ENCODE results near the gene RBM20. TPM values are rescaled to one million over a fixed set of nuclear protein-coding genes. Genes with fewer than 3 reads are reported as not detected.
"Not testable (repeated sequence)": the region's sequence is repeated elsewhere in the genome, so short reads cannot be mapped to it uniquely, and the experiment has no call there.

The RBM20 gene
- total RNA-seq, 4 donors from 2014 or later: 0.24 to 3.5 (median 1.8) TPM

DNA sequence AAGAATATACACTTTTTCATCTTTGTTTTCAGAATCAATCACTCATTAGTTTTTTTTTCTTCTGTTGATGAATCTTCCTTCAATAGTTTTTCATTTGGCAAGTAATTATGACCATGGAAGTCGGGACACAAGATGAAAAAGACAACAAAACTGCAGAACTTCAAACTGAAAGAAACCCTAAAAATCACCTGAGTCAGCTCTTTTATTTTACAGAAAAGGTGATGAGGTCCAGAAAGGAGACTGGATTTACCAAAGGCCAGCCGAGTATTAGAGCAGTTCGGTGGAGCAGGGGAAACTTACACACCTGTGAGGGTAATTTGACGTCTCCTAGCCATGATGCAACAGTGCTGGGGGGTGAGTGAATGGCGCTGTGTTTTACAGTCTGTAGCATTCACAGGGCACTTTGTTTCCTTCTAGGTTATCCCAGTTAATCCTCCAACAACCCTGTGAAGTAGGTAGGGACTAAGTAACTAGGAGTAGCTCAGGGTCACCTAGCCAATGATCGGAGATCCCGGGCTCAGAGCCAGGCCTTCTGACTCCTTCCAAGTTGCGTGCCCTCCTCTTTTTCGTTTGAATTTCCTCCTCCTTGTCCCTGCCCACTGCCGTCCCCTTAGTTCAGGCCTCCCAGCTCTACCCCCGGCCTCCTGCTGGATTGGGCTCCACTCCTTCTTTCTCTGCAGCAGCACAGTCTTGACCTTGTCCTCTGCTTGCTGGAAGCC, 14.0 kb downstream of the RBM20 start:
- no peak for DNase-seq (ENCODE audit: low spot score)
- no peak for ATAC-seq (ENCODE audit: low FRiP score)
- TF ChIP-seq, protein P1, sequence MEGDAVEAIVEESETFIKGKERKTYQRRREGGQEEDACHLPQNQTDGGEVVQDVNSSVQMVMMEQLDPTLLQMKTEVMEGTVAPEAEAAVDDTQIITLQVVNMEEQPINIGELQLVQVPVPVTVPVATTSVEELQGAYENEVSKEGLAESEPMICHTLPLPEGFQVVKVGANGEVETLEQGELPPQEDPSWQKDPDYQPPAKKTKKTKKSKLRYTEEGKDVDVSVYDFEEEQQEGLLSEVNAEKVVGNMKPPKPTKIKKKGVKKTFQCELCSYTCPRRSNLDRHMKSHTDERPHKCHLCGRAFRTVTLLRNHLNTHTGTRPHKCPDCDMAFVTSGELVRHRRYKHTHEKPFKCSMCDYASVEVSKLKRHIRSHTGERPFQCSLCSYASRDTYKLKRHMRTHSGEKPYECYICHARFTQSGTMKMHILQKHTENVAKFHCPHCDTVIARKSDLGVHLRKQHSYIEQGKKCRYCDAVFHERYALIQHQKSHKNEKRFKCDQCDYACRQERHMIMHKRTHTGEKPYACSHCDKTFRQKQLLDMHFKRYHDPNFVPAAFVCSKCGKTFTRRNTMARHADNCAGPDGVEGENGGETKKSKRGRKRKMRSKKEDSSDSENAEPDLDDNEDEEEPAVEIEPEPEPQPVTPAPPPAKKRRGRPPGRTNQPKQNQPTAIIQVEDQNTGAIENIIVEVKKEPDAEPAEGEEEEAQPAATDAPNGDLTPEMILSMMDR (IDR thresholded peaks at IDR 0.05): no peak

DNA sequence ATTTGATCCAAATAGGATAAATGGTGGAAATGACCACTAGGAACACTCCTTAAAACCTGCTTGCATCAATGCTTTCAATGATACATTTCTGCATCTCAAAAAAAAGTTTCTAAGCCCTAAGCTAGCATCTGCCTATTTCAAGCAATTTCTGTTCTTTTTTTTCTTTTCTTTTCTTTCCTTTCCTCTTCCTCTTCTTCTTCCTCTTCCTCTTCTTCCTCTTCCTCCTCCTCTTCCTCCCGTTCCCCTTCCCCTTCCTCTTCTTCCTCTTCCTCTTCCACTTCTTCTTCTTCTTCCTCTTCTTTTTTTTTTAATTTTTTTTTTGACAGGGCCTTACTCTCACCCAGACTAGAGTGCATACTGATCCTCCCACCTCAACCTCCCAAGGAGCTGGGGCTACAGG, 15.4 kb downstream of the RBM20 start:
- TF ChIP-seq, protein P1 (IDR thresholded peaks at IDR 0.05): no peak
- no peak for ATAC-seq (ENCODE audit: low FRiP score)

DNA sequence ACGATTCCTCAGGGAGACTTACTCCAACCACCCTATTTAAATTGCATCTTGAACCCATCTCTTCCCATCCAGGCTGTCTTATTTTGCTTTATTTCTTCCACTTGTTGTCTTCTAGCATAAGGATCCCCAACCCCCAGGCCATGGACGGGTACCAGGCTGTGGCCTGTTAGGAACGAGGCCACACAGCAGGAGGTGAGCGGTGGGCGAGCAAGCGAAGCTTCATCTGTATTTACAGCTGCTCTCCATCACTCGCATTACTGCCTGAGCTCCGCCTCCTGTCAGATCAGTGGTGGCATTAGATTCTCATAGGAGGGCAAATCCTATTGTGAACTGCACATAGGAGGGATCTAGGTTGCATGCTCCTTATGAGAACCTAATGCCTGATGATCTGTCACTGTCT, 16.2 kb downstream of the RBM20 start:
- DNase-seq (ENCODE audit: low spot score); ATAC-seq (ENCODE audit: low FRiP score): not testable (repeated sequence)

More for the DNA sequence above, 15.4 kb downstream of the RBM20 start:
- no peak for DNase-seq (ENCODE audit: low spot score)

DNA sequence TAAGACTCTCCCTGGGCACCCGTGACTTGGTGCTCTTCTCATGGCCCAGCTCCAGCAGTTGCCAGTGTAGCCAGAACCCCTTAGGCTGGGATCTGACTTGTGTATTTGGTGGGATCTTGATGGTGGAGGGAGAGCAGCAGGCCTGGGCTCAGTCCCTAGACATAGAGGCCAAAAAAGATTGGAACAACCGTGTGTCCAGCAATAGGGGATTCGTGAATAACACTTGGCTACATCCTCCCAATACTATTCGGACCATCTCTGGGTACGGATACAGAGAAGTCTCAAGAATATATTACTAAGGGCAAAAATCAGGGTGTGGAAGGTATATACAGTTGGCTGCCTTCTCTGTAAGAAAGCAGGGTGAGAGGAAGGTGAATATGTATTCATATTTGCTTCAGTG, 17.2 kb downstream of the RBM20 start:
- TF ChIP-seq, protein P1 (IDR thresholded peaks at IDR 0.05): no peak
- DNase-seq (ENCODE audit: low spot score) (no peak), ATAC-seq (ENCODE audit: low FRiP score) (no peak)

DNA sequence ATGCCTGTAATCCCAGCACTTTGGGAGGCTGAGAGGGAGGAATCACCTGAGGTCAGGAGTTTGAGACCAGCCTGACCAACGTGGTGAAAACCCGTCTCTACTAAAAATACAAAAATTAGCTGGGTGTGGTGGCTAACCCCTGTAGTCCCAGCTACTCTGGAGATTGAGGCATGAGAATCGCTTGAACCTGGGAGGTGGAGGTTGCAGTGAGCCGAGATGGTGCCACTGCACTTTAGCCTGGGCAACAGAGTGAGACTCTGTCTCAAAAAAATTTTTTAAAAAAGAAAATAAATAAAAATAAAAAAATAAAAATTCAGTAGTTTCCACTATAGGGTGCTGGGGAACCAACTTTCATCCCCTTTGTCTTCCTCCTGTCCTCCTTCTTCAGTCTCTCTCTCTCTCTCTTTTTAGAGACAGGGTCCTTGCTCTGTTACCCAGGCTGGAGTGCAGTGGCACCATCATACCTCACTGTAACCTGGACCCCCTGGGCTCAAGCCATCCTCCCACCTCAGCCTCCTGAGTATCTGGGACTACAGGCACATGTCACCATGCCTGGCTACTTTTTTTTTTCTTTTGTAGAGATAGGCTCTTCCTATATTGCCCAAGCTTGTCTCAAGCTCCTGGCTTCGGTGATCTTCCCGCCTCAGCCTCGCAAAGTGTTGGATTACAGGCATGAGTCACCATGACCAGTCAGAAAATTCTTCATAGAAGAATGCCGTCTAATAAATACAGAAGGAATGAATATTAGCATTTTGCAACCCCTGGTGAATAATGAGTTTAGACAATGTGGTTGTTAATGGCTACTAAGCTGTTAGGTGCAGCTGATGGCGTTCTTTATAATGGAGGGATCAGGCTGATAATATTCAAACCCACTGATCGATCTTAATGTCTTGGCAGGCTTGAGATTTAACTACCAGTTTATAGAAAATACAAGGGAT, 20.6 kb downstream of the RBM20 start:
- DNase-seq (ENCODE audit: low spot score): no peak
- TF ChIP-seq, protein P1 (IDR thresholded peaks at IDR 0.05): no peak
- peak; percentile 93 for ATAC-seq (ENCODE audit: low FRiP score)

DNA sequence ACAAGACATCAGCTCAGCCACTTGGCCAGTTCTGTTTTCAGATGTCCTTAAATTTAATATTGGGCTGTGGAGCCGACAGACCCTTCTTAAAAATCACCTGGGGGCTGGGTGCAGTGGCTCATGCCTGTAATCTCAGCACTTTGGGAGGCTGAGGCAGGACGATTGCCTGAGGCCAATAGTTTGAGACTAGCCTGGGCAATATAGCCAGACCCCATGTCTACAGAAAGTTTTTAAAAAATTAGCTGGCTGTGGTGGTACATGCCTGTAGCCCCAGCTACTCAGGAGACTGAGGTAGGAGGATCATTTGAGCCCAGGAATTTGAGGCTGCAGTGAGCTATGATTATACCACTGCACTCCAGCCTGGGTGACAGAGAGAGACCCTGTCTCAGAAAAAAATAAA, 22.1 kb downstream of the RBM20 start:
- not testable (repeated sequence) for ATAC-seq (ENCODE audit: low FRiP score); DNase-seq (ENCODE audit: low spot score)

DNA sequence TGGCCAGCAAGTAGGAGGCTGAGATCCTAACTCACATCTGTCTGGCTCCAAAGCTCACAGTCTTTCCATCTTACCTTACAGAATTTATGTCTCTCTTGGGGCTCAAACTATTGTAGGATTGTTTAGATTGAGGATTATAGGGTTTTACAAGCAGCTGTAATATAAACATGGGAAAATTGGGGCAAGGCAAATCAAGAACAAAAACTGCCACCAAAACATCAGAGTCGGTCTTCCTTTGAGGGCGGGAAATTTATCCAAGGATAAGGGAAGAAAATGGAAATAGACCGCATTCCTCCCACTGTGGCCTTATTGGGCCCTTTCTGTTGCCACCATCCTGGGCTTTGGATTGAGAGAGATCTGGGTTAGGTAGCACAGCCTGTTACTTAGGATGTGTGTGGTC, 22.5 kb downstream of the RBM20 start:
- DNase-seq (ENCODE audit: low spot score): no peak
- no peak for ATAC-seq (ENCODE audit: low FRiP score)
- TF ChIP-seq, protein P1 (IDR thresholded peaks at IDR 0.05): no peak
